NOMO-1 treated with dmso at 0.1 percent for 144 hours (cell line): ENCODE results near the gene MGAT4C.
"Not testable (repeated sequence)": the region's sequence is repeated elsewhere in the genome, so short reads cannot be mapped to it uniquely, and the experiment has no call there.

Experiments
- DNase-seq: peaks from one replicate; lab custom pipeline; 2025; ENCODE audit not compliant: unreplicated experiment; lab: John Stamatoyannopoulos, UW

The MGAT4C gene

DNA sequence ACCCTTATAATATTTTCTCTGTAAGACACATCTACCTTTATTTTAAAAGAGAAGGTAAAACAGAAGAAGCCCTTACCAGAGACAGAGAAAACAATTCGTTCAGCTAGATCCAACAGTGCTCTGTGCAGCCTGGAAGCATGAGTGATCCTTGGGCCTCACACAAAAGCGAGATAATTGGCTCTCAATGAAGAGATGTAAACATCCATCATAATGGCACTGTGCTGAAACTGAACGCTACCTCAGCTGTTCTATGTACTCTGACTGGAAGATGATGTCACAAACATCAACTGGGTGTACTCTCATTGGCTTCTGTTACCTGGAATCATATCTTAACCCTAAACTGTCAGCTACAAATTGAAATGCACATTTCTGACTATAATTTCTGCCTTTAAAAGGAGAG is at the start of gene MGAT4C:
Gene MGAT4C (minus strand): TSS at position 229 of the 400 bp plus-strand sequence.
- DNase-seq, result no peak

DNA sequence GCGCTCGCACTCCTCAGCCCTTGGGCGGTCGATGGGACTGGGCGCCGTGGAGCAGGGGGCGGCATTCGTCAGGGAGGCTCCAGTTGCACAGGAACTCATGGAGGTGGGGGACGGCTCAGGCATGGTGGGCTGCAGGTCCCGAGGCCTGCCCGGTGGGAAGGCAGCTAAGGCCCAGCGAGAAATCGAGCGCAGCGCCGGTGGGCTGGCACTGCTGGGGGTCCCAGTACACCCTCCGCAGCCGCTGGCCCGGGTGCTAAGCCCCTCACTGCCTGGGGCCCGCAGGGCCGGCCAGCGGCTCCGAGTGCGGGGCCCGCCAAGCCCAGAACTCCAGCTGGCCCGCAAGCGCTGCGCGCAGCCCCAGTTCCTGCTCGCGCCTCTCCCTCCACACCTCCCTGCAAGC is 40.2 kb upstream of the MGAT4C start:
- DNase-seq, result not testable (repeated sequence)

DNA sequence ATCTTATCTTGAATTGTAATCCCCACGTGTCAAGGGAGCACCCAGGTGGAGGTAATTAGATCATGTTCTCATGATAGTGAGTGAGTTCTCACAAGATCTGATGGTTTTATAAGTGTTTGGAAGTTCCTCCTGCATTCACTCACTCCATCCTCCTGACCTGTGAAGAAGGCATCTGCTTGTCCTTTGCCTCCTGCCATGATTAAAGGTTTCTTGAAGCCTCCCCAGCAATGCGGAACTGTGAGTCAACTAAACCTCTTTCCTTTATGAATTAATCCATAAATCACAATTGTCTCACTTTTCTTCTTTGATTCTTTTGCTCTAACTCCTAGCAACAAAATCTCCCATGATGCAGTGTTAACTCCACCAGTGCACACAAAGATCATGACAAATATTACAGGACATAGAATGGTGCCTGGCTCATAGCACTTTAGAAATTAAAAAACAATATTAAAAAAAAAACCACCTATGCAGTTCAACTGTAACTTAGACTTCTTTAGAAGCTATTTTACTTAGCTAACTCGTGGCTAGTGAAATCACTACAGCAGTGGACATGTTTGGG is 37.6 kb upstream of the MGAT4C start:
- DNase-seq, result no peak

DNA sequence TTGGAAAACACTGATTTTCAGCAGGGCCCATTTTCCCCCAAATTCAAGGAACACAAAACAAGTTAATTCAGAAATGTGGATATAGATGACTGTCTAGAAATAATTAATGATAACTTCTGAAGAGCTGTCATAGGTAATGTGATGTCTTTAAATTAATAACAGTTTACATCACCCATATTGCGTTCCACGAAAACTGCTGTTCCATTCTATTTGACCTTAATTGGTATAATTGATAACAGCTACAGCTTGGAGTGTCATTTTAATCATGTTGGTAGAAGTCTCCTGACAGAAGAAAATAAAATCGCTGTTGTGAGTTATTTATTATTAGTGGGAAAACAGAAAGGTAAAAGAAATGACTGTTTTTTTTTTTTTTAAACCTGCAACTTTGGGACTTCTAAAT is 36.3 kb upstream of the MGAT4C start:
- no peak for DNase-seq

DNA sequence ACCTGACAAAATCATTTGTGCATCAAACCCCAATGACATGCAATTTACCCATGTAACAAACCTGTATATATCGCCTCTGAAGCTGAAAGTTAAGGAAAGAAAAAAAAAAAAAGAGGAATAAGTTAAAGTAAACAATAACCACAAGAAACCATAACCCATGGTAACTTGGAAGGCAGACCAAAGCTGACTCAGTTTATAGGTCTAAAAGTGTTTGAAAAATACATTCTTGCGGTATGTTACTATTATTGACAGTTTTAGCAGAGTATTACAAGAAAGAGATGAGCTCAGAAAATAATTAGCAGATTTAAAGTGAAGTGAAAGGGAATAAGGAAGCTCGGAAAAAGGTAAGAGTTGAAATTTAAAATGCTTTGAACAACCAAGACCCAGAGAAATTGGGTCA is 34.4 kb upstream of the MGAT4C start:
- no peak for DNase-seq

DNA sequence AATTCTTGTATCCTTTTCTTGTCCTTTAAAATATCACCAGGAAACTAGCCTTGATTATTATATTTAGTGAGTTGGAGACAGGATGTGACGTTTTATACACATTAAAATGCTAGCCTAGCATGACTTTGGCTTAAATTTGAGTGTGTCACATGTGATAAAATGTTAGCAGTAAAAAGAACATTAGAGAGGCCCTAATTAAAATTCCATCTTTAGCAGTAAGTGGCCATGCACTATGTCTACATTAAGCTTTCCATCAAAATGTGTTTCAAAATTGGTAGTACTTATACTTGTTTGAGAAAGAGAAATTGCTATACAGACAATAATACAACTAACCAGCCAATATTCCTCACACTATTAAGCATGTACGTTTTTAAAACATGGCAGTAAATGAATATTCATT is 29.9 kb upstream of the MGAT4C start:
- no peak for DNase-seq

DNA sequence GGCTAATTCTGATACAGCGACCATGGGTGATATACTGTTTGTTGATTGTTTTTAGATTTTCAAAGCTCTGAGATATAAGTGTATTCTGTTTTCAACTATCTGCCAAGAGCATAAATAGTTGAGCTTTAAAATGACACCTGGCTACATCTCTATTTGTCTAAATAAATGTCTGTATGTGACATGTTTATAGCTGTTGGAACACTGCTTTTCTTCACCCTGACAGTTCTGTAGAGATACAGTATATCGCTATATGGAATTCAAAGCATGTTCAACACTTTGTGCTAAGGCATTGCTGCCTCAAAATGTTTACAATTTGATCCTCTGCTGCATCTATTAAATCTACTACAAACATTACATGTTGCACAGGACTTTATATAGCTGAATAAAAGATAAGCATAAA is 27.4 kb upstream of the MGAT4C start:
- DNase-seq, result no peak

- no peak for DNase-seq
These were observed 19.2 kb upstream of the MGAT4C start for GRCh38 chr12:86275356-86275755.

- DNase-seq, result no peak
These were observed 9.1 kb upstream of the MGAT4C start for GRCh38 chr12:86265329-86265695.

DNA sequence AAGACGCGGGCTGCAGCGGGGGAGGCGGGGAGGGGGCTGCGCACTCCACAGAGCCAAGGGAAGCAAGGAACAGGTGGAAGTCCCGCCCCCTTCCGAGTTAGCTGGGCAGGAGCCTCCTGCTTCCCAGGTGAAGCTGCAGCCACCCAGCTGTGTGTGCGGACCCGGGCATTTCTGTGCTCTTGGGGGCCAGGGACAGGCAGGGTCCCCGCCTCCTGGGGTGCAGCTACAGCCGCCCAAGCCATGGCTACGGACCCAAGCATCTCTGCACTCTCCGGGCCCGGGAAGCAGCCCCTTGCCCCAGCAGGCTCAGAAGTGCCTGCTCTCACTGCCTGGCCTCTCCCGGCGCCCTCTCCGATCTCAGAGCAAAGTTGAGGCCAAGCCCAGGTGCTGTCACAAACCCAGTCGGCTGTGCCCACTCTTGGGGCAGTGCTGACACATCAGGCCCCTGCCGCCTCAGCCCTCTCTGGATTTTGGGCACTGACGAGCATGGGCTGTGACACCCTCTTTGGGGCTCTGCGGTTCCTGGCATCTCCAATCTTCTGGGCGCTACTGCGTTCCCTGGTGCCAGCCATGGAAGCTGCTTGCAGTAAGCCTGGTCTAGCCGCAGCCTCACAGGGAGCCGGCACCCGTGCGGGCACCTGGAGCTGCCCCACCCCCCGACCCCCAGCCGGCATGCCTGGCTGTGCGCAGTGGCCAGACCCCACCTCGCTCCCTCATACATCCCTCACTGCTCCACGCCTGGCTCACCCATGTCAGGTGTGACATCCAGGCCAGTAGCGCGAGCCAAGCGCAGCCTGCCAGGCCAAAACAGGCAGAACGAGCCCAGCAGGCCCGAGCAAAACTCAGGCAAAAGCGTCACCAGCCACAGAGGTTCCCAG is 8.5 kb upstream of the MGAT4C start:
- DNase-seq, result no peak

- DNase-seq, result no peak
These were observed 5.4 kb upstream of the MGAT4C start for GRCh38 chr12:86261578-86261977.

GRCh38 chr12:86261142-86261541 is 5.0 kb upstream of the MGAT4C start:
- no peak for DNase-seq

- DNase-seq, result no peak
These were observed 4.0 kb upstream of the MGAT4C start for GRCh38 chr12:86260183-86260582.

GRCh38 chr12:86257134-86257533 is 943 bp upstream of the MGAT4C start:
- no peak for DNase-seq

DNA sequence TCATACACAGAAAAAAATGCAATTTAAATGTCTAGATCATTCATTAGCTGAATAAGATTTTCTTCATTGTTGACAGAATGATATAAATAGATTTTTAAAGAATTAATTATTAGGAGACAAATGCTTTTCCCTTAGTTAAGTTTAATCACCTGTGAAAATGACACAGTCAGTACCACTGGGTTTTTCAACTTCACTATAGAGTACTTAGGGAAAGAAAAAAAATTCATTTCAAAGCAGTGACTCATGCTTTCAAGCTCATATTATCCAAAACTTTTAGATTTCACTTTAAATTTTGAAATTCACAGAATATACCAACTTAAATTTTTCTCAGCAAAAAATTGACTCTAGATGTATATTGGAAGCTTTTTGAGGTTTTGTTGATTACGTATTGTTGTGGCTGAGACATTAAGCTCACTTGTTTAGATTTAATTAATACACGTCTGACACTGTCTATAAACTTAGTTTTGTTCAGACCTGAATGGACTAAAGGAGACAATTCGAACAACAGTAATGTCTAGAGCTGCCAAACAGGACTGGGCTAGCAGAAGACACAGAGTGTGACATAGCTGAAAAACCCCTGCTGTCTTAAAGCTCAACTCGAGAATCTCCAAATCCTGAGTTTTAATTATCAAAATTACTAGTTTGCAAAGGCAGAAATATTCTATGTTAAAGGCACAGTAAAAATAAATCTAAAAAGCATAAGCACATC is 1.6 kb downstream of the MGAT4C start:
- no peak for DNase-seq

DNA sequence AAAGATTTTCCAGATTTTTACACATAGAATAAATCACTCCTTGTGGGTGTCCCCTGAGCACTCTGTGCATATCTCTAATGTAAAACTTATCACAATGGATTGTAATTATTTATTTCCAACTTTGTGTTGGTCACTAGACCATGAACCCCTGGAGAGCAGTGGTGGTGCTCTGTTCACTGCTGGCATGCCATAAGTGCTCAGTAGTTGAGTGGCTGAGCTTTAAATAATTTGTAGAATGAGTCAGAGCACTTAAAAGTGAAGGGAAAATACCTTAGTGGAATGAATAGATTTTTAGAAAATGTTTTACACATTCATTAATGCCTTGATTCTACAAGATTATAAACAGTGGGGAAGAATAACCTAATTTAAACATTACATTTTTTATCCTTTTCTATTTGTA is 6.3 kb downstream of the MGAT4C start:
- no peak for DNase-seq

GRCh38 chr12:86249276-86249675 is 6.9 kb downstream of the MGAT4C start:
- no peak for DNase-seq

GRCh38 chr12:86247871-86248270 is 8.3 kb downstream of the MGAT4C start:
- no peak for DNase-seq

- DNase-seq, result no peak
These were observed 14.6 kb downstream of the MGAT4C start for GRCh38 chr12:86241600-86241999.

GRCh38 chr12:86234316-86234855 is 21.8 kb downstream of the MGAT4C start:
- DNase-seq, result no peak

DNA sequence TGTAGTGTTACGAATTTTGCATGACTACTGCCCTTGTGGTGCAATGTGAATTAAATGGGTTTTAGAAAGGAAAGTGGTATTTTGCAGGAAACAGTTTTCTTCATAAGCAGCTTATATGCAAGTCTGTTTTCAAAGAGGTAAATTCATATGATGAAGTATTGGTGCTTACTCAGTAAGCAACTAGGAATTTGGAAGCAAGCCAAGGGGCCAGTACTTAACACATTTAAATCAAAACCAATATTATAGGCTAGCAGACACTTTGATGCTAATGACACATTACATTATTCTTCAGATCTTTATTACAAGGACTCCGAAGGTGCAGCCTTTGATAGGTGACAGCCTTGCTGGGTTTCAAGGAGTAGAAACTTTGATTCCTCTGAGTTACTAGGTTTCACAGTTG is 23.1 kb downstream of the MGAT4C start:
- DNase-seq, result no peak
